ENCODE results near the gene TRIM28. TPM values are rescaled to one million over a fixed set of nuclear protein-coding genes. Genes with fewer than 3 reads are reported as not detected.
A peak's percentile ranks its signal among the peaks of the same experiment; 100 is the strongest.

The TRIM28 gene
- total and polyA plus RNA-seq, 9 of the 15 experiments (the other 6 are each of a cell fraction or from before 2014, with no cell fraction given) = 12.1 to 797 (median 490) TPM

- TF ChIP-seq ZBTB11 (CRISPR knock-in tag; IDR thresholded peaks at IDR 0.05) (peak in 1 of 3 experiments; percentile 91; a peak in 2 of 6 replicates), DPF2 (IDR thresholded peaks at IDR 0.05) (peak; percentile 74), BHLHE40 (IDR thresholded peaks at IDR 0.05; ENCODE audit: low read length) (peak; percentile 82), TOE1 (IDR thresholded peaks at IDR 0.05; ENCODE audit: borderline replicate concordance) (0 out of 2 replicates have a peak, but pooled peaks have one; percentile 62), TOE1 (CRISPR knock-in tag; IDR thresholded peaks at IDR 0.05; ENCODE audit: borderline replicate concordance, low read depth) (0 out of 2 replicates have a peak, but pooled peaks have one; percentile 54), ADNP (tag; IDR thresholded peaks at IDR 0.05) (no peak), RB1 (IDR thresholded peaks at IDR 0.05; ENCODE audit: low read depth) (no peak), JUNB (CRISPR knock-in tag; conservative IDR thresholded peaks at IDR 0.05) (no peak), POLR2B (IDR thresholded peaks at IDR 0.05; ENCODE audit: low read depth, partially characterized antibody) (no peak), ARID2 (IDR thresholded peaks at IDR 0.05) (no peak), RUNX1 (IDR thresholded peaks at IDR 0.05; ENCODE audit: low read depth) (peak; percentile 51; the same call in 1 of the 2 replicates), PREB (CRISPR knock-in tag; IDR thresholded peaks at IDR 0.05) (no peak), ZNF449 (CRISPR knock-in tag; IDR thresholded peaks at IDR 0.05) (no peak), PML (IDR thresholded peaks at IDR 0.05; ENCODE audit: low read length) (peak; percentile 82), SIN3A (IDR thresholded peaks at IDR 0.05; ENCODE audit: borderline replicate concordance in 2 of 2, control insufficient read depth in 1 of 2, low read depth in 2 of 2, low read length in 2 of 2) (peak; percentile 15 to 34; a peak in 2 of 4 replicates), EP300 (IDR thresholded peaks at IDR 0.05; ENCODE audit: low read length) (peak; percentile 75), ZBTB9 (CRISPR knock-in tag; IDR thresholded peaks at IDR 0.05) (peak; percentile 55; the same call in 1 of the 2 replicates), TEAD1 (CRISPR knock-in tag; IDR thresholded peaks at IDR 0.05) (peak in 1 of 2 experiments; percentile 63; a peak in 1 of 4 replicates), HDAC3 (IDR thresholded peaks at IDR 0.05; ENCODE audit: borderline replicate concordance, partially characterized antibody) (peak; percentile 37)
Observed at GRCh38 chr19:58584498-58585441, 40.9 kb downstream of the TRIM28 start (continued).

Measured in K562 (cell line).